ENCODE measurements around the gene IFT172.

DNA sequence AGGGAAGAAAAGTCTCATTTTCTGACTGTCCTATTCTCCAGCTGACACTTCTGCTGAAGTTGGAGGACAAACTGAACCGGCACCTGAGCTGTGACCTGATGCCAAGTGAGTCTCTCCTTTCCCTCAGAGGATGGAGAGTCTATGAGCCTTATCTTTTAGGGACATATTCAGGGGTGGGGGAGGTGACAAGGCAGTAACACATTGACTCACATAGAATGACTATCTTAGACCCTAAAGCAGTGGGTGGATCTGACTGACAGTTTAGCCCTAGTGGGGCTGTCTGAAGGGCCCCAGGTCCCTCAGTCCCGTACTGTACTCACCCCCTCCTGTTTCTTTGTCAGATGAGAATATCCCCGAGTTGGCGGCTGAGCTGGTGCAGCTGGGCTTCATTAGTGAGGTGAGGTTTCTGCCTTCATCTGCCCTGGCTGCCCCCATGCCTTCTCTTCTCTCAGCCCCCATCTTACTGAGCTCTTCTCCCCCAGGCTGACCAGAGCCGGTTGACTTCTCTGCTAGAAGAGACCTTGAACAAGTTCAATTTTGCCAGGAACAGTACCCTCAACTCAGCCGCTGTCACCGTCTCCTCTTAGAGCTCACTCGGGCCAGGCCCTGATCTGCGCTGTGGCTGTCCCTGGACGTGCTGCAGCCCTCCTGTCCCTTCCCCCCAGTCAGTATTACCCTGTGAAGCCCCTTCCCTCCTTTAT is 48.2 kb downstream of the IFT172 start:
- TF ChIP-seq, protein P1, sequence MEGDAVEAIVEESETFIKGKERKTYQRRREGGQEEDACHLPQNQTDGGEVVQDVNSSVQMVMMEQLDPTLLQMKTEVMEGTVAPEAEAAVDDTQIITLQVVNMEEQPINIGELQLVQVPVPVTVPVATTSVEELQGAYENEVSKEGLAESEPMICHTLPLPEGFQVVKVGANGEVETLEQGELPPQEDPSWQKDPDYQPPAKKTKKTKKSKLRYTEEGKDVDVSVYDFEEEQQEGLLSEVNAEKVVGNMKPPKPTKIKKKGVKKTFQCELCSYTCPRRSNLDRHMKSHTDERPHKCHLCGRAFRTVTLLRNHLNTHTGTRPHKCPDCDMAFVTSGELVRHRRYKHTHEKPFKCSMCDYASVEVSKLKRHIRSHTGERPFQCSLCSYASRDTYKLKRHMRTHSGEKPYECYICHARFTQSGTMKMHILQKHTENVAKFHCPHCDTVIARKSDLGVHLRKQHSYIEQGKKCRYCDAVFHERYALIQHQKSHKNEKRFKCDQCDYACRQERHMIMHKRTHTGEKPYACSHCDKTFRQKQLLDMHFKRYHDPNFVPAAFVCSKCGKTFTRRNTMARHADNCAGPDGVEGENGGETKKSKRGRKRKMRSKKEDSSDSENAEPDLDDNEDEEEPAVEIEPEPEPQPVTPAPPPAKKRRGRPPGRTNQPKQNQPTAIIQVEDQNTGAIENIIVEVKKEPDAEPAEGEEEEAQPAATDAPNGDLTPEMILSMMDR (IDR thresholded peaks at IDR 0.05), result no peak
- TF ChIP-seq POLR2A (IDR thresholded peaks at IDR 0.05), result no peak
